H9 (cell line): ENCODE results near the gene GRK1. TPM values are rescaled to one million over a fixed set of nuclear protein-coding genes. Genes with fewer than 3 reads are reported as not detected.

Experiments
- DNase-seq: peaks from one replicate; pipeline ENCODE4 v3.0.0-alpha.2; 2017
- H2AFZ ChIP-seq: one replicate; pipeline ENCODE4 v1.6.1; 2013; ENCODE audit warnings: mild to moderate bottlenecking, low read length, control low read depth, moderate library complexity
- H2AK5ac ChIP-seq: 2 replicates; pipeline ENCODE4 v1.6.1; 2013; ENCODE audit warnings: low read length, control low read depth, mixed read lengths; ENCODE audit not compliant: insufficient read length
- H2BK120ac ChIP-seq: one replicate; pipeline ENCODE4 v1.6.1; 2013; ENCODE audit warnings: low read depth, mild to moderate bottlenecking, low read length, control low read depth, inconsistent platforms; ENCODE audit not compliant: poor library complexity, severe bottlenecking
- H2BK12ac ChIP-seq: 2 replicates; pipeline ENCODE4 v1.6.1; 2013; ENCODE audit warnings: low read length, control low read depth, mixed read lengths, low read depth; ENCODE audit not compliant: insufficient read length
- H2BK15ac ChIP-seq: 2 replicates; pipeline ENCODE4 v1.6.1; 2013; ENCODE audit warnings: low read depth, low read length, control low read depth
- H2BK20ac ChIP-seq: one replicate; pipeline ENCODE4 v1.6.1; 2013; ENCODE audit warnings: low read depth, mild to moderate bottlenecking, low read length, control low read depth, inconsistent platforms; ENCODE audit not compliant: poor library complexity, severe bottlenecking
- H2BK5ac ChIP-seq: 2 replicates; pipeline ENCODE4 v1.6.1; 2013; ENCODE audit warnings: low read length, control low read depth, mixed read lengths; ENCODE audit not compliant: insufficient read length
- H3K14ac ChIP-seq: 2 replicates; pipeline ENCODE4 v1.6.1; 2013; ENCODE audit warnings: low read length, control low read depth; ENCODE audit not compliant: insufficient read depth
- H3K18ac ChIP-seq: 2 replicates; pipeline ENCODE4 v1.6.1; 2013; ENCODE audit warnings: low read depth, mild to moderate bottlenecking, mixed read lengths, low read length, control low read depth; ENCODE audit not compliant: insufficient read length
- H3K23ac ChIP-seq: 2 replicates; pipeline ENCODE4 v1.6.1; 2013; ENCODE audit warnings: low read length, control low read depth, mixed read lengths, low read depth; ENCODE audit not compliant: insufficient read length
- H3K23me2 ChIP-seq: 2 replicates; pipeline ENCODE4 v1.6.1; 2013; ENCODE audit warnings: low read depth, mild to moderate bottlenecking, mixed read lengths, low read length, control low read depth; ENCODE audit not compliant: insufficient read length, poor library complexity, severe bottlenecking
- H3K27ac ChIP-seq: 2 replicates; pipeline ENCODE4 v1.5.1; 2013; ENCODE audit warnings: low read length, control low read depth, mixed read lengths, low read depth; ENCODE audit not compliant: insufficient read length
- H3K27me3 ChIP-seq: 2 replicates; pipeline ENCODE4 v1.6.1; 2013; ENCODE audit warnings: low read length, control low read depth, inconsistent platforms; ENCODE audit not compliant: insufficient read depth
- H3K4ac ChIP-seq: 2 replicates; pipeline ENCODE4 v1.6.1; 2013; ENCODE audit warnings: low read depth, mild to moderate bottlenecking, control low read depth, inconsistent platforms, low read length, moderate library complexity
- H3K4me1 ChIP-seq: 2 replicates; pipeline ENCODE4 v1.6.1; 2013; ENCODE audit warnings: low read length, control low read depth, inconsistent platforms; ENCODE audit not compliant: insufficient read depth
- H3K4me2 ChIP-seq: 2 replicates; pipeline ENCODE4 v1.6.1; 2013; ENCODE audit warnings: low read length, control low read depth, mixed read lengths; ENCODE audit not compliant: insufficient read length, insufficient read depth
- H3K56ac ChIP-seq: 2 replicates; pipeline ENCODE4 v1.6.1; 2013; ENCODE audit warnings: low read depth, mild to moderate bottlenecking, mixed read lengths, low read length, control low read depth; ENCODE audit not compliant: insufficient read length
- H3K79me1 ChIP-seq: 2 replicates; pipeline ENCODE4 v1.6.1; 2013; ENCODE audit warnings: low read depth, mild to moderate bottlenecking, moderate library complexity, low read length, control low read depth, inconsistent platforms; ENCODE audit not compliant: insufficient read depth, poor library complexity, severe bottlenecking
- H3K79me2 ChIP-seq: 2 replicates; pipeline ENCODE4 v1.6.1; 2013; ENCODE audit warnings: low read length, control low read depth, inconsistent platforms; ENCODE audit not compliant: insufficient read depth
- H3K9ac ChIP-seq: 2 replicates; pipeline ENCODE4 v1.6.1; 2013; ENCODE audit warnings: low read length, control low read depth, mixed read lengths; ENCODE audit not compliant: insufficient read length; ENCODE audit errors: extremely low read depth
- H3K9me3 ChIP-seq: one replicate; pipeline ENCODE4 v1.6.1; 2013; ENCODE audit warnings: low read depth, low read length, inconsistent platforms; ENCODE audit not compliant: control insufficient read depth
- H3T11ph ChIP-seq: one replicate; pipeline ENCODE4 v1.6.1; 2013; ENCODE audit warnings: mild to moderate bottlenecking, low read length, control low read depth, inconsistent platforms
- H4K20me1 ChIP-seq: one replicate; pipeline ENCODE4 v1.6.1; 2013; ENCODE audit not compliant: control insufficient read depth, insufficient read length, insufficient read depth
- H4K5ac ChIP-seq: 2 replicates; pipeline ENCODE4 v1.6.1; 2013; ENCODE audit warnings: low read depth, mild to moderate bottlenecking, mixed read lengths, low read length, control low read depth; ENCODE audit not compliant: insufficient read length
- H4K8ac ChIP-seq: replicated peaks from 2 replicates; pipeline ENCODE4 v1.6.1; 2013; ENCODE audit warnings: low read length, control low read depth, mixed read lengths, low read depth; ENCODE audit not compliant: insufficient read length
- H4K91ac ChIP-seq: 2 replicates; pipeline ENCODE4 v1.6.1; 2013; ENCODE audit warnings: low read depth, mild to moderate bottlenecking, moderate library complexity, mixed read lengths, low read length, control low read depth; ENCODE audit not compliant: insufficient read length
- H3K27ac Mint-ChIP-seq, 3 experiments: 2 replicates in 2 of 3; 3 replicates in 1 of 3; pipeline ENCODE4 v1.8.0; 2020 to 2021; ENCODE audit warnings: mixed read lengths in 3 of 3, mild to moderate bottlenecking in 1 of 3, moderate library complexity in 1 of 3
- H3K27me3 Mint-ChIP-seq: 2 replicates; pipeline ENCODE4 v1.8.0; 2021; ENCODE audit warnings: low read depth, mild to moderate bottlenecking, moderate library complexity, mixed read lengths
- H3K36me3 Mint-ChIP-seq, 3 experiments: 2 replicates in 2 of 3; 3 replicates in 1 of 3; pipeline ENCODE4 v1.8.0; 2020 to 2021; ENCODE audit warnings: low read depth in 3 of 3, mixed read lengths in 3 of 3; ENCODE audit not compliant: insufficient read depth in 1 of 3
- H3K4me1 Mint-ChIP-seq, 2 experiments: 2 replicates each; pipeline ENCODE4 v1.8.0; 2020; ENCODE audit warnings: mixed read lengths in 2 of 2
- H3K4me3 Mint-ChIP-seq, 2 experiments: 2 replicates in 1 of 2; 3 replicates in 1 of 2; pipeline ENCODE4 v1.8.0; 2020 to 2021; ENCODE audit warnings: mild to moderate bottlenecking in 2 of 2, mixed read lengths in 2 of 2, moderate library complexity in 1 of 2
- H3K9me3 Mint-ChIP-seq, 2 experiments: 2 replicates in 1 of 2; 3 replicates in 1 of 2; pipeline ENCODE4 v1.8.0; 2020; ENCODE audit warnings: mild to moderate bottlenecking in 2 of 2, mixed read lengths in 2 of 2, moderate library complexity in 1 of 2
- CTCF ChIP-seq: fragments of 200-600 bp; sonication (generic); conservative IDR thresholded peaks from 3 replicates; pipeline ENCODE4 v1.8.0; 2021; ENCODE audit warnings: antibody characterized with exemption, mild to moderate bottlenecking
- WGBS: extraction: QIAGEN DNeasy Blood & Tissue Kit; methylation state at CpG from one replicate; pipeline ENCODE4 v1.1.7; 2013; ENCODE audit warnings: missing lambda C conversion rate, low lambda C conversion rate, mixed read lengths; ENCODE audit not compliant: insufficient read length; ENCODE audit errors: extremely low coverage; 5-methylcytosine and 5-hydroxymethylcytosine counted together
- total RNA-seq: library from RNA; stranded (reverse); gene quantifications from 2 replicates; pipeline ENCODE4 v1.2.1, GENCODE V29; 2021

GRK1 gene
- total RNA-seq, 1 experiment from 2014 or later = 0.31 TPM

- no peaks in the 10 kb centered on the region for H3K79me1 ChIP-seq
- no CpG with 5 or more reads among the region's 10 CpGs for WGBS
- no peak overlapping the region for H3K27ac ChIP-seq
- H3K56ac ChIP-seq = no peak overlapping the region
- H2AK5ac ChIP-seq = no peak overlapping the region
- no peak overlapping the region for H2AFZ ChIP-seq
- Mint-ChIP-seq H3K9me3 (peaks cover 14% of the 10 kb centered on the region in 2 experiments), H3K36me3 (peaks cover 2 to 10% (median 5%) of the 10 kb centered on the region in 3 experiments), H3K4me3 (no peak overlapping the region), H3K27ac (no peak overlapping the region), H3K27me3 (peaks cover 12% of the 10 kb centered on the region), H3K4me1 (peaks cover 12 to 16% of the 10 kb centered on the region in 2 experiments)
- H2BK20ac ChIP-seq = no peak overlapping the region
- H3K23me2 ChIP-seq = no peaks in the 10 kb centered on the region
- H2BK120ac ChIP-seq = no peak overlapping the region
- no peaks in the 10 kb centered on the region for H3K9me3 ChIP-seq
- H2BK15ac ChIP-seq = no peak overlapping the region
- H3K18ac ChIP-seq = no peak overlapping the region
- H3T11ph ChIP-seq = no peak overlapping the region
- H4K91ac ChIP-seq = no peak overlapping the region
- no peaks in the 10 kb centered on the region for H3K27me3 ChIP-seq
- H3K14ac ChIP-seq = no peak overlapping the region
- H4K8ac ChIP-seq = no peak overlapping the region
- no peak overlapping the region for H3K4me2 ChIP-seq
- H3K4me1 ChIP-seq = no peaks in the 10 kb centered on the region; the same call in 1 of the 2 replicates
- H3K79me2 ChIP-seq = no peaks in the 10 kb centered on the region
- no peaks in the 10 kb centered on the region for H4K20me1 ChIP-seq
- no peak overlapping the region for H3K9ac ChIP-seq
- no peak overlapping the region for H2BK12ac ChIP-seq
- H3K4ac ChIP-seq = no peak overlapping the region
- H3K23ac ChIP-seq = no peak overlapping the region
- TF ChIP-seq CTCF = no peak
- no peak for DNase-seq
- no peak overlapping the region for H4K5ac ChIP-seq
- no peak overlapping the region for H2BK5ac ChIP-seq
These were observed 117.1 kb downstream of the GRK1 start for GRCh38 chr13:113783966-113784644.
